Measurements from ENCODE around the gene RPS16. TPM values are rescaled to one million over a fixed set of nuclear protein-coding genes. Genes with fewer than 3 reads are reported as not detected.

The RPS16 gene
- total and polyA plus RNA-seq, 4 donors, result 109 to 1,094 (median 218) TPM

DNA sequence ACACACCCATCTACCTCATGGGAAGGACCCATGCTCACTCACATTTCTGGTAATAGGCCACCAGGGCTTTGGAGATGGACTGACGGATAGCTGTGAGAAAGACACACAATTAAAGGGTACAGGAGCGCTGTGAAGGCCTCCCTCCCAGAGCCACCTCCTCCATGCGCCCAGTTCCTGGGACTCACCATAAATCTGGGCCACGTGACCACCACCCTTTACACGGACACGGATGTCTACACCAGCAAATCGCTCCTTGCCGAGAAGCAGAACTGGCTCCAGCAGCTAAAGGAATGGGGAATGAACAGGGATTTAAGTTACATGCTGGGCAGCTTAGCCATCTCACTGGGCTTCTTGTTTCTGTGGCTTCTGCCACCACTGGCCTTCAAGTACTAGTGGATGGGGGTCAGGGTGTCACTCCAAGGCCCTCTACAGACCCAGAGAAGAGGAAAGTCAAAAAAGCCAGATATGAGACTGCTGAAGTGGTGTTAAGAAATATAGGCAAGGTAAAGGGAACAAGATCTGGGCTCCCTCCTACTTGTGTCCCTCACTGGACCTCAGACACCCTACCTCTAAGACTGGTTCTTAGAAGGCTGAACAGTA lies 2.2 kb downstream of the RPS16 start:
- no peak overlapping the region for H3K4me3 ChIP-seq (ENCODE audit: low read depth in 1 of 3, low read length in 3 of 3)
- no peaks in the 10 kb centered on the region for H3K9me3 ChIP-seq (ENCODE audit: control insufficient read depth in 4 of 4, low read length in 3 of 4)
- H3K27me3 ChIP-seq (ENCODE audit: control insufficient read depth in 4 of 4, insufficient read depth in 4 of 4, low read length in 3 of 4), result no peaks in the 10 kb centered on the region
- H3K4me1 ChIP-seq (ENCODE audit: control insufficient read depth in 4 of 4, insufficient read depth in 4 of 4, low read length in 3 of 4), result peaks cover 4 to 27% (median 17%) of the 10 kb centered on the region in 4 donors
- peaks cover 15 to 24% (median 17%) of the 10 kb centered on the region in 4 donors for H3K36me3 ChIP-seq (ENCODE audit: control insufficient read depth in 4 of 4, insufficient read depth in 3 of 4, low read depth in 1 of 4, low read length in 3 of 4)
- no peak for DNase-seq (ENCODE audit: low spot score)
- H3K9ac ChIP-seq (ENCODE audit: low read depth in 1 of 2, low read length in 2 of 2), result no peak overlapping the region
- no peak for TF ChIP-seq RAD21 (IDR thresholded peaks at IDR 0.05)
- TF ChIP-seq, protein P1, sequence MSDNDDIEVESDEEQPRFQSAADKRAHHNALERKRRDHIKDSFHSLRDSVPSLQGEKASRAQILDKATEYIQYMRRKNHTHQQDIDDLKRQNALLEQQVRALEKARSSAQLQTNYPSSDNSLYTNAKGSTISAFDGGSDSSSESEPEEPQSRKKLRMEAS (IDR thresholded peaks at IDR 0.05), result no peak
- TF ChIP-seq, protein P2, sequence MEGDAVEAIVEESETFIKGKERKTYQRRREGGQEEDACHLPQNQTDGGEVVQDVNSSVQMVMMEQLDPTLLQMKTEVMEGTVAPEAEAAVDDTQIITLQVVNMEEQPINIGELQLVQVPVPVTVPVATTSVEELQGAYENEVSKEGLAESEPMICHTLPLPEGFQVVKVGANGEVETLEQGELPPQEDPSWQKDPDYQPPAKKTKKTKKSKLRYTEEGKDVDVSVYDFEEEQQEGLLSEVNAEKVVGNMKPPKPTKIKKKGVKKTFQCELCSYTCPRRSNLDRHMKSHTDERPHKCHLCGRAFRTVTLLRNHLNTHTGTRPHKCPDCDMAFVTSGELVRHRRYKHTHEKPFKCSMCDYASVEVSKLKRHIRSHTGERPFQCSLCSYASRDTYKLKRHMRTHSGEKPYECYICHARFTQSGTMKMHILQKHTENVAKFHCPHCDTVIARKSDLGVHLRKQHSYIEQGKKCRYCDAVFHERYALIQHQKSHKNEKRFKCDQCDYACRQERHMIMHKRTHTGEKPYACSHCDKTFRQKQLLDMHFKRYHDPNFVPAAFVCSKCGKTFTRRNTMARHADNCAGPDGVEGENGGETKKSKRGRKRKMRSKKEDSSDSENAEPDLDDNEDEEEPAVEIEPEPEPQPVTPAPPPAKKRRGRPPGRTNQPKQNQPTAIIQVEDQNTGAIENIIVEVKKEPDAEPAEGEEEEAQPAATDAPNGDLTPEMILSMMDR (IDR thresholded peaks at IDR 0.05; ENCODE audit: low read depth, low read length, missing input control), result no peak
- no peak for TF ChIP-seq YY1 (IDR thresholded peaks at IDR 0.05)
- no peak for TF ChIP-seq RXRA (IDR thresholded peaks at IDR 0.05)
- TF ChIP-seq FOXA2 (IDR thresholded peaks at IDR 0.05), result no peak
- TF ChIP-seq ZBTB33 (IDR thresholded peaks at IDR 0.05), result no peak
- no peak for TF ChIP-seq HNF4A (conservative IDR thresholded peaks at IDR 0.05)
- TF ChIP-seq, protein P3, sequence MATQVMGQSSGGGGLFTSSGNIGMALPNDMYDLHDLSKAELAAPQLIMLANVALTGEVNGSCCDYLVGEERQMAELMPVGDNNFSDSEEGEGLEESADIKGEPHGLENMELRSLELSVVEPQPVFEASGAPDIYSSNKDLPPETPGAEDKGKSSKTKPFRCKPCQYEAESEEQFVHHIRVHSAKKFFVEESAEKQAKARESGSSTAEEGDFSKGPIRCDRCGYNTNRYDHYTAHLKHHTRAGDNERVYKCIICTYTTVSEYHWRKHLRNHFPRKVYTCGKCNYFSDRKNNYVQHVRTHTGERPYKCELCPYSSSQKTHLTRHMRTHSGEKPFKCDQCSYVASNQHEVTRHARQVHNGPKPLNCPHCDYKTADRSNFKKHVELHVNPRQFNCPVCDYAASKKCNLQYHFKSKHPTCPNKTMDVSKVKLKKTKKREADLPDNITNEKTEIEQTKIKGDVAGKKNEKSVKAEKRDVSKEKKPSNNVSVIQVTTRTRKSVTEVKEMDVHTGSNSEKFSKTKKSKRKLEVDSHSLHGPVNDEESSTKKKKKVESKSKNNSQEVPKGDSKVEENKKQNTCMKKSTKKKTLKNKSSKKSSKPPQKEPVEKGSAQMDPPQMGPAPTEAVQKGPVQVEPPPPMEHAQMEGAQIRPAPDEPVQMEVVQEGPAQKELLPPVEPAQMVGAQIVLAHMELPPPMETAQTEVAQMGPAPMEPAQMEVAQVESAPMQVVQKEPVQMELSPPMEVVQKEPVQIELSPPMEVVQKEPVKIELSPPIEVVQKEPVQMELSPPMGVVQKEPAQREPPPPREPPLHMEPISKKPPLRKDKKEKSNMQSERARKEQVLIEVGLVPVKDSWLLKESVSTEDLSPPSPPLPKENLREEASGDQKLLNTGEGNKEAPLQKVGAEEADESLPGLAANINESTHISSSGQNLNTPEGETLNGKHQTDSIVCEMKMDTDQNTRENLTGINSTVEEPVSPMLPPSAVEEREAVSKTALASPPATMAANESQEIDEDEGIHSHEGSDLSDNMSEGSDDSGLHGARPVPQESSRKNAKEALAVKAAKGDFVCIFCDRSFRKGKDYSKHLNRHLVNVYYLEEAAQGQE (IDR thresholded peaks at IDR 0.05), result no peak
- no peak for TF ChIP-seq SP1 (IDR thresholded peaks at IDR 0.05)
- no peak for TF ChIP-seq NR2F2 (IDR thresholded peaks at IDR 0.05)
- TF ChIP-seq TAF1 (conservative IDR thresholded peaks at IDR 0.05), result no peak
- H3K27ac ChIP-seq (ENCODE audit: low read depth in 1 of 2, low read length in 2 of 2), result no peak overlapping the region
- WGBS, result 96% methylated on average over 8 of the region's 8 CpGs

GRCh38 chr19:39432677-39433025 lies 3.1 kb downstream of the RPS16 start:
- peaks cover 4 to 27% (median 17%) of the 10 kb centered on the region in 4 donors for H3K4me1 ChIP-seq (ENCODE audit: control insufficient read depth in 4 of 4, insufficient read depth in 4 of 4, low read length in 3 of 4)
- H3K9ac ChIP-seq (ENCODE audit: low read depth in 1 of 2, low read length in 2 of 2), result no peak overlapping the region
- no peaks in the 10 kb centered on the region for H3K27me3 ChIP-seq (ENCODE audit: control insufficient read depth in 4 of 4, insufficient read depth in 4 of 4, low read length in 3 of 4)
- H3K9me3 ChIP-seq (ENCODE audit: control insufficient read depth in 4 of 4, low read length in 3 of 4), result no peaks in the 10 kb centered on the region
- no peak for TF ChIP-seq TAF1 (conservative IDR thresholded peaks at IDR 0.05)
- no peak for TF ChIP-seq HNF4G (IDR thresholded peaks at IDR 0.05)
- TF ChIP-seq GABPA (IDR thresholded peaks at IDR 0.05 in 1 of 2, conservative IDR thresholded peaks at IDR 0.05 in 1 of 2), result no peak
- TF ChIP-seq HNF4A (conservative IDR thresholded peaks at IDR 0.05), result no peak
- no peak overlapping the region for H3K4me3 ChIP-seq (ENCODE audit: low read depth in 1 of 3, low read length in 3 of 3)
- H3K27ac ChIP-seq (ENCODE audit: low read depth in 1 of 2, low read length in 2 of 2), result no peak overlapping the region
- 96% methylated on average over 8 of the region's 8 CpGs for WGBS
- H3K36me3 ChIP-seq (ENCODE audit: control insufficient read depth in 4 of 4, insufficient read depth in 3 of 4, low read depth in 1 of 4, low read length in 3 of 4), result peaks cover 15 to 24% (median 17%) of the 10 kb centered on the region in 4 donors
- DNase-seq (ENCODE audit: low spot score), result no peak

All from liver (tissue), 9 donors.